Spleen (tissue), 11 donors: ENCODE measurements around the gene FAM83G. TPM values are rescaled to one million over a fixed set of nuclear protein-coding genes. Genes with fewer than 3 reads are reported as not detected.

Experiments used
- DNase-seq: peaks from one replicate; pipeline ENCODE4 v3.0.0-alpha.2; 2020
- H3K27ac ChIP-seq, 8 donors: fragments of 200-600 bp; sonication (generic) in 7 of 8; 1 replicate in 4 of 8; 2 replicates in 4 of 8; pipeline versions ENCODE4 v1.5.0 to v1.8.0; 2016 to 2021; ENCODE audit warnings: inconsistent platforms in 4 of 8, mild to moderate bottlenecking in 4 of 8, moderate library complexity in 1 of 8
- H3K27me3 ChIP-seq, 7 donors: fragments of 200-600 bp; sonication (generic) in 6 of 7; replicated peaks in 1 of 7; 1 replicate in 4 of 7; 2 replicates in 3 of 7; pipeline versions ENCODE4 v1.5.0 to v1.8.0; 2016 to 2021; ENCODE audit warnings: inconsistent platforms in 3 of 7, mild to moderate bottlenecking in 1 of 7
- H3K36me3 ChIP-seq, 6 donors: fragments of 200-600 bp; sonication (generic) in 5 of 6; 1 replicate in 4 of 6; 2 replicates in 2 of 6; pipeline versions ENCODE4 v1.5.0 to v1.8.0; 2016 to 2021; ENCODE audit warnings: inconsistent platforms in 2 of 6
- H3K4me1 ChIP-seq, 6 donors: fragments of 200-600 bp; sonication (generic) in 5 of 6; 1 replicate in 3 of 6; 2 replicates in 3 of 6; pipeline versions ENCODE4 v1.5.0 to v1.8.0; 2016 to 2021; ENCODE audit warnings: inconsistent platforms in 3 of 6
- H3K4me3 ChIP-seq, 8 donors: fragments of 200-600 bp; sonication (generic) in 7 of 8; 1 replicate in 4 of 8; 2 replicates in 4 of 8; pipeline versions ENCODE4 v1.5.0 to v1.8.0; 2016 to 2021; ENCODE audit warnings: inconsistent platforms in 4 of 8, mild to moderate bottlenecking in 4 of 8, moderate library complexity in 2 of 8
- H3K9me3 ChIP-seq, 8 donors: fragments of 200-600 bp; sonication (generic) in 7 of 8; 1 replicate in 4 of 8; 2 replicates in 4 of 8; pipeline versions ENCODE4 v1.5.0 to v1.8.0; 2016 to 2021; ENCODE audit warnings: inconsistent platforms in 4 of 8
- CTCF ChIP-seq, 11 experiments: fragments of 200-600 bp in 7 of 11; fragments of 450-650 bp in 4 of 11; sonication (generic) in 4 of 11; IDR thresholded peaks in 8 of 11; conservative IDR thresholded peaks in 3 of 11; 1 replicate in 7 of 11; 2 replicates in 4 of 11; pipeline versions ENCODE4 v1.4.0 to v1.8.0; 2016 to 2021; ENCODE audit warnings: antibody characterized with exemption in 11 of 11, inconsistent platforms in 4 of 11, mild to moderate bottlenecking in 1 of 11
- POLR2A ChIP-seq, 3 donors: fragments of 450-650 bp; IDR thresholded peaks; one replicate each; pipeline ENCODE4 v1.5.1; 2017; ENCODE audit warnings: antibody characterized with exemption in 3 of 3, mild to moderate bottlenecking in 1 of 3
- POLR2AphosphoS5 ChIP-seq, 3 donors: sonication (generic); formaldehyde crosslinking; IDR thresholded peaks; one replicate each; pipeline ENCODE4 v1.5.1; 2017; ENCODE audit warnings: antibody characterized with exemption in 3 of 3
- WGBS, 5 donors: extraction: QIAGEN DNeasy Blood & Tissue Kit in 3 of 5; methylation state at CpG; one replicate each; pipeline versions ENCODE4 v1.1.5 to v1.1.7; 2013 to 2018; 5-methylcytosine and 5-hydroxymethylcytosine counted together
- intact Hi-C: fragments of 100-400 bp; cut with DNase I; formaldehyde crosslinking; loops from one replicate; pipeline ENCODE4 v1.15.0; 2023; ENCODE audit warnings: low total_unique reads
- polyA plus RNA-seq, 3 donors: library from polyadenylated mRNA; stranded (reverse); fragments of 200-250 nt; gene quantifications; one replicate each; pipeline ENCODE4 v1.2.1, GENCODE V29; 2013
- total RNA-seq, 7 donors: library from RNA; depleted of rRNA in 3 of 7; stranded (reverse); fragments of >200 nt in 3 of 7; fragmentation: NEBNext Ultra II Directional in 4 of 7; extraction: Animal tissue kit (Norgen Biotek cat#: 25700) in 4 of 7; gene quantifications; one replicate each; pipeline versions ENCODE4 v1.1.0 to v1.2.1, GENCODE V29; 2016 to 2021
- donor health status: healthy with polysubstance abuse.
- donor health status: DM: no; HTN: no; CAD: no; lungs with moderate emphysema.
- donor health status: DM: no; HTN: no; CAD: no.
- donor health status: Bipolar disorder and iron deficiency.
- donor health status: healthy.
- donor health status: DM: no; HTN: no; CAD: no.
- donor health status: DM: yes; HTN: yes; CAD: no.

Gene FAM83G
- total and polyA plus RNA-seq, 10 donors: 1.3 to 5.4 (median 4.6) TPM

DNA sequence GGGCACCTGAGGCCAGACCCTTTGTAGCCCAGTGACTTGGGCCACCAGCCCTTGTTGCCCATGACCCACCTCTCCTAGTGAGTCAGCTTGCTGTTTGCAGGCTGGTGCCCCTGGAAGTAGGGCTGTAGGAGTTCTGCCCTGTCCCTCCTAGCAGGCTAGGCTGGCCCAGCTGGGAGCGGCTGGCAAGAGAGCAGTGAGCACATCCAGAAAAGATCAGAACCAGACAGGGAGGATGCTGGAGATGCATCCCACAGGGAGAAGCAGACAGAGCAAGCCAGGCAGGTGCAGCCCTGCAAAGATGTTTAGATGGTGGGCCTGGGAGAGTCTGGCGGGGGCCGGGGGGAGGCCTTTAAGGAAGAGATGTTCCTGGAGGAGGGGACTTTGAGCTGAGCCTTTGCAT lies 50.2 kb downstream of the FAM83G start:
- peak; percentile 53 for DNase-seq
- intact Hi-C loops: no loop called here
- 90 to 96% (median 95%) methylated on average over 3 of the region's 3 CpGs for WGBS, 5 donors
- Histone ChIP-seq H3K9me3 (no peaks in the 10 kb centered on the region), H3K27ac (no peak overlapping the region), H3K27me3 (peaks cover 0 to 9% (median 0%) of the 10 kb centered on the region in 7 donors), H3K4me1 (peaks cover 0 to 10% (median 0%) of the 10 kb centered on the region in 6 donors), H3K36me3 (no peaks in the 10 kb centered on the region), H3K4me3 (no peak overlapping the region)
- TF ChIP-seq POLR2A (IDR thresholded peaks at IDR 0.05): no peak
- no peak for TF ChIP-seq CTCF (IDR thresholded peaks at IDR 0.05 in 8 of 11, conservative IDR thresholded peaks at IDR 0.05 in 3 of 11)
- no peak for TF ChIP-seq POLR2AphosphoS5 (IDR thresholded peaks at IDR 0.05)

GRCh38 chr17:18953231-18953728 lies 51.3 kb downstream of the FAM83G start:
- Histone ChIP-seq H3K27me3 (peaks cover 0 to 15% (median 0%) of the 10 kb centered on the region in 7 donors), H3K27ac (no peak overlapping the region), H3K36me3 (no peaks in the 10 kb centered on the region), H3K4me1 (peaks cover 0 to 10% (median 0%) of the 10 kb centered on the region in 6 donors), H3K9me3 (no peaks in the 10 kb centered on the region), H3K4me3 (no peak overlapping the region)
- 93 to 97% (median 94%) methylated on average over 14 of the region's 14 CpGs for WGBS, 5 donors
- peak; percentile 58 for DNase-seq
- no peak for TF ChIP-seq CTCF (IDR thresholded peaks at IDR 0.05 in 8 of 11, conservative IDR thresholded peaks at IDR 0.05 in 3 of 11)
- TF ChIP-seq POLR2A (IDR thresholded peaks at IDR 0.05): no peak
- TF ChIP-seq POLR2AphosphoS5 (IDR thresholded peaks at IDR 0.05): no peak
- intact Hi-C loops: no loop called here

DNA sequence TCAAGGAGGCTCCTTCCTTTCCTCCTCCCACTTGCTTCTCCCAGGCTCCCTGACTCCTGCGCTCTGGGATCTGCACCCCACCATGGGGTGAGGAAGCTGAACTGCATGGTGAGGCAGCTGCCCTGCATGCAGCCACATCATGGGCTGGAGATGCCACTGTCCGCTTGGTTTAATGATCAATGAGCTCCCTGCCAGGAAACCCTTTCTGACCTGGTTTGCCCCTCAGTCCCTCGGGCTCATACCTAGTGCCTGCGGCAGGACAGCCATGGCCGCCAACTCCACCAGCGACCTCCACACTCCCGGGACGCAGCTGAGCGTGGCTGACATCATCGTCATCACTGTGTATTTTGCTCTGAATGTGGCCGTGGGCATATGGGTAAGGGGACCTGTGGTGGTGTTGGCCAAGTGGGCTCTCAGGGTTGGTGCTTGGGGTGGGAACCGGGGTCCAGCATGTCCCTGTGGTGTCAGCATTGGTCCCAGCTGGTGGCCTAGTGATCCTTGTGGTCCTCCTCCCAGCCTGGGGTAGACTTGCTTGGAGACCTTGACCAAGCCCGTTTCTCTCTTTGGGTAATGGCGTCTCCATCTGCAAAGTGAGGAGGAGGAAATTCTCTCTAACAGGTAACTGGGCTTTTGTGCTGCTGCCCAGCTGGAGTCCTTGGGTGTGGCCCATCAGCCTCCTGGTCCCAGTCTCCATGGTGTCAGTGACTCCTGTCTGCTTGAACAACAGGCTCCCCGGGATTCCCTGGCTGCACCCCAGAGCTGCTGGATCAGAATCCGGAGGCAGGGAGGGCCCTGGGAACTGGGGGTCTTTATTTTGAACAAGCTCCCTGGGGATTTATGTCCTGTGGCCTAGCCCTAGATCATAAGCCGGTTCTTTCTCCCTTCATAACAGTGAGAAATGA lies 52.4 kb downstream of the FAM83G start, which contains the start of gene SLC5A10:
TSS of gene SLC5A10 (plus strand) at position 225 of the 902 bp plus-strand sequence. CDS start at position 266, 41 bp downstream.
- H3K27ac ChIP-seq: no peak within 1 kb of the TSS
- peaks cover 0 to 26% (median 0%) of the 10 kb centered on the region in 7 donors for H3K27me3 ChIP-seq
- peak; percentile 63 for DNase-seq
- intact Hi-C loops: no loop called here
- H3K4me1 ChIP-seq: peaks cover 0 to 10% (median 0%) of the 10 kb centered on the region in 6 donors
- no peaks in the 10 kb centered on the region for H3K9me3 ChIP-seq
- TF ChIP-seq POLR2AphosphoS5 (IDR thresholded peaks at IDR 0.05) (no peak), CTCF (IDR thresholded peaks at IDR 0.05 in 8 of 11, conservative IDR thresholded peaks at IDR 0.05 in 3 of 11) (no peak), POLR2A (IDR thresholded peaks at IDR 0.05) (no peak)
- 81 to 89% (median 87%) methylated on average over 16 to 17 of the region's 17 CpGs for WGBS, 5 donors
- H3K36me3 ChIP-seq: no peaks in the 10 kb centered on the region
- H3K4me3 ChIP-seq: no peak within 1 kb of the TSS
